Measurements from ENCODE around the gene TPP2.

GRCh38 chr13:102683637-102684036 is 86.9 kb downstream of the TPP2 start:
- TF ChIP-seq CTCF (IDR thresholded peaks at IDR 0.05) = no peak
- no peak for TF ChIP-seq POLR2A (IDR thresholded peaks at IDR 0.05)

Data from thyroid gland (tissue), 4 donors.